Measurements from ENCODE around the gene FOXP4. TPM values are rescaled to one million over a fixed set of nuclear protein-coding genes. Genes with fewer than 3 reads are reported as not detected.

Gene FOXP4
- total RNA-seq, 4 donors from 2014 or later: 12.6 to 42.4 (median 23.7) TPM

DNA sequence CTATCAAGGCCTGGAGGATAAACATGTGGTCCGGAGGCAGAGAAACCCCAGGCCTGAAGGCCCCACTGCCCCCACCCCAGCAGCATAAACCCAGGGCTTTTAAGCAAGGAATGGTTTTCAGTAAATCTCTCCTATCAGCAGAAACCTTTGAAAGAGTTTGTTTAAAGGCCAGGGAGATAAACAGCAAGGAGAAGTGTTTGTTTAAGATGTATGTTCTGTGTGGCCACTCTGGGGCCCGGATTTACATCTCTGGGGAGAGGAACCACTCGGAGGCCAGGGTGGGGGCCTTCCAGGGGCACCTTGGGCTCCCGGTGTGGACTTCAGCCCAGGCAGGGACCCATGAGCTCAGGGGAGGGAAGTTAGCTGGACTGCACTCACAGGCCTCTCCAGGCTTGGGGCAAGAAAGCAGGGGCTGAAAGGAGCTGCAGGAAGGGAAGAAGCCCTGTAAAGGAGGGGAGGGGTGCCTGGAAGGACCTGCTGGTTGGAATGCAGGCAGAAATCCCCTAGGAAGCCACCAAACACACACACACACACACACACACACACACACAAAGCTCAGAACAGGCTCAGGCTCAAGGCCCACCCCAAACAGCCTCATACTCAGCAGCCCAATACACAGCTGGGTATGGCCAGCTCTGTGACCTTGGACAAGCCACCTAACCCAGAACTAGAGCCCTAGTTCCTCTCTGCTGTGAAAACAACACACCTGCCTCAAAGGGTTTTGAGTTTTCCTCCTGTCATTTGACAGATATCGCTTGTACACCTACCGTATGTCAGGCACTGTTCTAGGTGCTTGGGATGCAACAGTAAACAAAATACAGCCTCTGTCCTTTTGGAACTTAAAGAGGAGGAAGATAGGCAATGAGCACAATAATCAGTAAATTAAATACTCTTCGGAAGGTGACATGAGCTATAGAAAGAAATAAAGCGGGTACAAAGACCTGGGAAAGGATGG is 26.2 kb upstream of the FOXP4 start:
- intact Hi-C loops (cut with DNase I): no loop called here
- H3K4me1 ChIP-seq: peaks cover 14 to 24% of the 10 kb centered on the region in 2 donors
- peak overlapping the region in 2 of 3 donors; percentile 71 for H3K27ac ChIP-seq
- TF ChIP-seq CTCF (IDR thresholded peaks at IDR 0.05) (no peak), POLR2A (IDR thresholded peaks at IDR 0.05) (no peak)
- H3K36me3 ChIP-seq: no peaks in the 10 kb centered on the region
- 53 to 60% methylated on average over 8 of the region's 8 CpGs for WGBS, 2 donors
- no peaks in the 10 kb centered on the region for H3K27me3 ChIP-seq
- H3K4me3 ChIP-seq (replicated peaks in 1 of 3): no peak overlapping the region
- peak; percentile 29 to 47 for DNase-seq
- H3K9me3 ChIP-seq: no peaks in the 10 kb centered on the region

DNA sequence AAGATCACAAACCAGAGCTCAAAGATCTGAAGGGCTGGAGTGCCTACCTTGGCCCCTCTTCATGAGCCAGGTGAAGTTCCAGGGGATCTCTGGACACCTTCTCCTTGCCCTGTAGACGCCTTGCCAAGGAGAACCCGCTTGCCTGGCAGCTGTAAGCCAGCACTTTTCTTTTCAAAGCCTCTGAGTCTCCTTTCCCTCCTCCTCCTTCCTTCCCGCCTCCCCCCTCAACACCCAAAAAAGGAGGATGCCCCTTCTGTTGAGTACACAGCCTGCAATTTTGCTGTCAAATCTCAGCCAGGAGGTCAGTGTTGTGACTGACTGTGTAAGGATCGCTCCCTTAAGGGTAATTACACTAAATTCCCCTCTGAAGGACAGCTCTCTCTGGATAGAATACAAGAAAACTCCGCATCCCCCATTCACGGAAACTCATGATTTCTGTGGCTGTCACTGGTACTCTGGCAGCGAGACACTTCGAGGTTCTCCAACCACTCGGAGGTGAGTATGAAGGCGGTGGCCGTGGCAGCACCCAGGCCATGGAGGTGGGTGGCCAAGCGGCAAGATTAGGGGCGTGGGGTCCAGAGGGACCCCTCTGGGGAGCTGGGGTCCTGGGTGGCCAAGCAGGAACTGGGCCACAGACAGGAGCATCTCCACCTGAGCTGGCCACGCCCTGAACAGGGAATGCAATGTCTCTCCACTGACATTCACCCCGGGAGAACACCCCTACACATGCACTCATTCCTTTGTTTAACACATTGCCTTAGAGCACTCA is 23.2 kb upstream of the FOXP4 start:
- TF ChIP-seq POLR2A (IDR thresholded peaks at IDR 0.05) (no peak), CTCF (IDR thresholded peaks at IDR 0.05) (no peak)

DNA sequence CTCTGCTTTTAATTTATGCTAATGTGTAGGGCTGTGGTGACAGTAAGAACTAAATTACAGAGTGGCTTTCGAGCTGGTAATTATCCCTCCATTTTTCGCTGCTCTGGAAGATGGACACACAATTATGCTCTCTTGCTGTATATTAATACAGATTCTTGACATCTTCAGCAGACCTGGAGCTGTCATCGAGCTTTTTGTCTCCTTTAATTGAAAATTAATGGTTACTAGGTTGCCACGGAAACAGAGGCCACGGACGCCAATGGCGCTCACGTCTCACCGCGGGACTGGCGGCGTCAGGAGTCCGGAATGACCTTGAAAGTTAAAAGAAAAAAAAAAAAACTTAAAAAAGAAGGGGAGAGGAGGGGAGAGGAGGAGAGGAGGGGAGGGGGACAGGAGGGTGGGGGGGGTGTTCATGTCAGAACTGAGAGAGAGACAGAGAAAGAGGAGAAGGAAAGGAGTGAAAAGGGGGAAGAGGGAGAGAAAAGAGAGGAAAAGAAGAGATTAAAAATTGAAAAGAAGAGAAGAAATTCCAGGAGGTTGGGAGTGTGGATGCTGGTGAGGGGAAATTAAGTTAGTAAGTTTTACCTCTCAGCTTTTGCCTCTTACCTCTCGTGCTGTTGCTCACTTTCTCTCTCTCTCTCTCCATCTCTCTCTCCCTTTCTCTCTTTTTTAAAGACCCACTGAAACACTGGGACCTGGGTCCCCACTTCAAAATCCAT is 22.1 kb upstream of the FOXP4 start:
- H3K27me3 ChIP-seq: no peaks in the 10 kb centered on the region
- TF ChIP-seq POLR2A (IDR thresholded peaks at IDR 0.05) (no peak), CTCF (IDR thresholded peaks at IDR 0.05) (no peak)
- H3K9me3 ChIP-seq: no peaks in the 10 kb centered on the region
- WGBS, 2 donors: 70 to 73% methylated on average over 14 of the region's 14 CpGs
- intact Hi-C loops (cut with DNase I): no loop called here
- H3K4me1 ChIP-seq: peaks cover 18 to 30% of the 10 kb centered on the region in 2 donors
- no peak overlapping the region for H3K27ac ChIP-seq
- H3K4me3 ChIP-seq (replicated peaks in 1 of 3): no peak overlapping the region
- no peaks in the 10 kb centered on the region for H3K36me3 ChIP-seq
- no peak for DNase-seq

More for the DNA sequence above, 23.2 kb upstream of the FOXP4 start:
- no peak for DNase-seq
- no peak overlapping the region for H3K4me3 ChIP-seq (replicated peaks in 1 of 3)
- H3K27ac ChIP-seq: no peak overlapping the region
- no peaks in the 10 kb centered on the region for H3K9me3 ChIP-seq
- intact Hi-C loops (cut with DNase I): no loop called here
- H3K36me3 ChIP-seq: no peaks in the 10 kb centered on the region
- peaks cover 15 to 28% of the 10 kb centered on the region in 2 donors for H3K4me1 ChIP-seq
- WGBS, 2 donors: 73 to 75% methylated on average over 15 of the region's 15 CpGs
- H3K27me3 ChIP-seq: no peaks in the 10 kb centered on the region

DNA sequence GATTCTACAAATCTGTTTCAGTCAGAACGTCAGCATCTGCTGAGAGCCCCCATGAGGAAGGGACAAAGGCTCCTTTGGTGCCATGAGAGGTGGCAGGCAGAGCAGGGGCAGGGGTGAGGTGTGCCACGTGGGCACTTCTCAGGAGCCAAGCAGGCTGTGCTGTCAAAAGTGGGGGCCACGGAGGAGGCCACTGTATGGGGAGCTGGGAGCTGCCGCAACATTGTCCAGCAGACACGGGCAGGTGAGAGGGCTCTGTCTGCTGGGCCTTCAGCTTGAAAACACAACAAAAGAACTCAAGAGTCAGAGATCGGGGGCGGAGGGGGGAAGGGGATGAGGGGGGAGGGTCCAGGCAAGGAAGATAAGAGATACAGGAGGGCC is 21.6 kb upstream of the FOXP4 start:
- Histone ChIP-seq H3K4me1 (peaks cover 15 to 24% of the 10 kb centered on the region in 2 donors), H3K27ac (no peak overlapping the region), H3K27me3 (no peaks in the 10 kb centered on the region), H3K36me3 (no peaks in the 10 kb centered on the region), H3K4me3 (replicated peaks in 1 of 3) (no peak overlapping the region), H3K9me3 (no peaks in the 10 kb centered on the region)
- no peak for DNase-seq
- intact Hi-C loops (cut with DNase I): no loop called here
- no peak for TF ChIP-seq CTCF (IDR thresholded peaks at IDR 0.05)
- no peak for TF ChIP-seq POLR2A (IDR thresholded peaks at IDR 0.05)
- WGBS, 2 donors: 33 to 46% methylated on average over 7 of the region's 7 CpGs

Data from thyroid gland (tissue), 4 donors.